Choroid plexus epithelial cell (primary cell): ENCODE data around the gene SLC43A2.

Source experiments
- DNase-seq: peaks from one replicate; pipeline ENCODE4 v3.0.0-alpha.2; 2010; ENCODE audit warnings: low read depth
- H3K4me3 ChIP-seq: 2 replicates; pipeline ENCODE4 v1.5.1; 2011; ENCODE audit warnings: low read depth, mild to moderate bottlenecking, control low read depth, low read length, moderate library complexity
- TF ChIP-seq, protein P1 (sequence below): conservative IDR thresholded peaks from 2 replicates; pipeline ENCODE4 v1.5.1; 2011; ENCODE audit warnings: low read depth, mild to moderate bottlenecking, control low read depth, inconsistent platforms, low read length, moderate library complexity

SLC43A2 gene

DNA sequence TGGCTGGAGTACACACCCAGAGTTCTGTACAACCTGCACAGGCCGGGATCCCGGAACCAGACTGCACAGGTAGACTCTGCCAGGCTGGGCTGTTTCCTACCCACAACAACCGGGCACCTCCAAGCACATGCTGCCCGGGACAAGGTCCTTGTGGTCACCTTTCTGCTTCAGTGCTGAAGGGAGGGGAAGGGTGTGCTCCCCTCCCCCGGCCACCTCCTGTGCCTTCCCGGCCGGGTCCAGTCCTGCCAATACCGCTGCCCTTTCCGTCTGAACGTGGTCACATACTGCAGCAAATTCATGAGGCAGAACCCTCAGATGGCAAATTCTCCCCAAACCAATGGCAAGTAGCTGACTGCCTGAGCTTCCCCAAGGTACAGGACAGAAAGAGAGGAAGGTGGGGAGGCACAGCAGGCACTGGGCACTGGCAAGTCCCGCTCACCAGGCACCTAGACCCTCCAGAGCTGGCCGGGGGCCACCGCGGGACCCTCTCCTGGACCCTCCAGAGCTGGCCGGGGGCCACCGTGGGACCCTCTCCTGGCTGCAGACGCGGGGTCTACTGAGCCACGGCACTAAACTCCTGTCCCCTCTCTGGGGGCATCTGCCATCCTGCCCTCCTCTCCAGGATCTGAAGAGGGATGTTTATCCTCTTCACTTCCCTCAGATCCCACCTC, 22.8 kb downstream of the SLC43A2 start:
- TF ChIP-seq, protein P1, sequence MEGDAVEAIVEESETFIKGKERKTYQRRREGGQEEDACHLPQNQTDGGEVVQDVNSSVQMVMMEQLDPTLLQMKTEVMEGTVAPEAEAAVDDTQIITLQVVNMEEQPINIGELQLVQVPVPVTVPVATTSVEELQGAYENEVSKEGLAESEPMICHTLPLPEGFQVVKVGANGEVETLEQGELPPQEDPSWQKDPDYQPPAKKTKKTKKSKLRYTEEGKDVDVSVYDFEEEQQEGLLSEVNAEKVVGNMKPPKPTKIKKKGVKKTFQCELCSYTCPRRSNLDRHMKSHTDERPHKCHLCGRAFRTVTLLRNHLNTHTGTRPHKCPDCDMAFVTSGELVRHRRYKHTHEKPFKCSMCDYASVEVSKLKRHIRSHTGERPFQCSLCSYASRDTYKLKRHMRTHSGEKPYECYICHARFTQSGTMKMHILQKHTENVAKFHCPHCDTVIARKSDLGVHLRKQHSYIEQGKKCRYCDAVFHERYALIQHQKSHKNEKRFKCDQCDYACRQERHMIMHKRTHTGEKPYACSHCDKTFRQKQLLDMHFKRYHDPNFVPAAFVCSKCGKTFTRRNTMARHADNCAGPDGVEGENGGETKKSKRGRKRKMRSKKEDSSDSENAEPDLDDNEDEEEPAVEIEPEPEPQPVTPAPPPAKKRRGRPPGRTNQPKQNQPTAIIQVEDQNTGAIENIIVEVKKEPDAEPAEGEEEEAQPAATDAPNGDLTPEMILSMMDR = no peak
- no peak for DNase-seq

DNA sequence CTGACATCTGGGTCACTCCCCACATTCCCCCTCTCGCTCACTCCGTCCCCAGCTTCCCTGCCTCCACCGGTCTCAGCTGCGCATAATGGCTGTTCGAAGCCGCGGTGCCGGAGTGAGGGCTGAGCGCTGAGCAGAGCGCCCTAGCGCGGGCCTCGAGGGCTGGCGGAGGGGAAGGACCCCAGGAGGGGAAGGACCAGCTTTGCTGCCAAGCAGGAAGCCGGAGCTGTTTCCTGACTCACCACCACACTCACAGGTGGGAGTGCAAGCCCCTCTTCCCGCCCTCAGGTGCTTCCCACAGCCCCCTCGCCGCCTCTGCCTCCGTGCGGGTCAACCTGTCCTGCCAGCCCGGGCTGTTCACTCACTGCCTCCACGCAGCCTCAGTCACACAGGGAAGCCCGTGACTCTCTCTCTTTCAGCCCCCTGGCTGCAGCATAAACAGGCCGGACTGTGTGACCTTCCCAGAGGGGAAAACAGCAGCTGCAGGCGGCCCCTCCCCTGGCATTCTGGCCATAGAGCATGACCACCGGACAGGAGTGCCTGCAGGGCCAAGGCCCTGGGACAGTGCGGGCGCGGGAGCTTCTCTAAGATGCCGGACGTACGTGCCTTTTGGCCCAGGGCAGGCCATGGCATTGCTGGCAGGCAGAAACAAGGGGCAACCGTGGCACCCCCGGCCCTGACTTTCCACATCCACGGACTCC, 23.7 kb downstream of the SLC43A2 start:
- TF ChIP-seq, protein P1 = no peak
- DNase-seq = no peak
- H3K4me3 ChIP-seq = no peak overlapping the region

More for the DNA sequence above, 22.8 kb downstream of the SLC43A2 start:
- no peak overlapping the region for H3K4me3 ChIP-seq

DNA sequence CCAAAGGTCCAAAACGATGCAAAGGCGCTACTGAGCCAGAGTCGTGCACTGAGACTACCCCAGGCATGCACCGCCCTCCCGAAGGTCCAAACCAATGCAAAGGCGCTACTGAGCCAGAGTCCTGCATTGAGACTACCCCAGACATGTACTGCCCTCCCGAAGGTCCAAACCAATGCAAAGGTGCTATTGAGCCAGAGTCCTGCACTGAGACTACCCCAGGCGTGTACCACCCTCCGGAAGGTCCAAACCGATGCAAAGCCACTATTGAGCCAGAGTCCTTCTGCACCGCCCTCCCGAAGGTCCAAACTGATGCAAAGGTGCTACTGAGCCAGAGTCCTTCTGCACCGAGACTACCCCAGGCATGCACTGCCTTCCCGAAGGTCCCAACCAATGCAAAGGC, 27.1 kb downstream of the SLC43A2 start:
- TF ChIP-seq, protein P1 = no peak
- no peak for DNase-seq
- H3K4me3 ChIP-seq = no peak overlapping the region

DNA sequence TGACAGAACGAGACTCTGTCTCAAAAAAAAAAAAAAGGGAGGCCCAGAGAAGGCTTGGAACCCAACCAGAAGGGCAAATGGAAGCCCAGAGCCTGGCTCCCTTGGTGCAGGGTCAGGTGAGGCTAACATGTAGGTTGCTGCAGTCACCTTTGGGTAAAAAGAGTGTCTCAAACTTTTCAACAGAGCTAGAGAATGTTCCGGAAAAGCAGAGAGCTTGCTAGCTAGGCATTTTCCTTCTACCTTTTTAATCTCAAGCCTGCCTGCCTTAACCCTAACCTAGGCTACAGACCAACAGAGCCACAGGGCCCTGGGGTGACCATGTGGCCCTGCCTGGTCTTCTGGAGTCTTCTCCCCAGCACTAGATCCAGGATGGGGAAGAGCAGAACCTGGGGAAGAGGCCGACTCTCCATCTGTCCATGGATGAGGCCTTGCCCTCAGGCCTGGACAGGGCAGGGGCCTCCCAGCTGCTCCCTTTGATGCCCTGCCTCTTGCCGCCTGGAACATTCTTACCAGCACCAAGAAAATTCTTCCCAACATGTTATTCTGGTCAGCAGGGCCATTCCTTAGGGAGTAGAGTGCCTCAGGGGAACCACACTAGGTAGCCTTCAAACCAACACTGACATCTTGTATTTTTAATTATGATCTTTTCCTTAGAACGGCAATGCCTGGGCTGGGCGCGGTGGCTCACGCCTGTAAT, 30.1 kb downstream of the SLC43A2 start:
- DNase-seq = no peak
- TF ChIP-seq, protein P1 = no peak
- H3K4me3 ChIP-seq = no peak overlapping the region

DNA sequence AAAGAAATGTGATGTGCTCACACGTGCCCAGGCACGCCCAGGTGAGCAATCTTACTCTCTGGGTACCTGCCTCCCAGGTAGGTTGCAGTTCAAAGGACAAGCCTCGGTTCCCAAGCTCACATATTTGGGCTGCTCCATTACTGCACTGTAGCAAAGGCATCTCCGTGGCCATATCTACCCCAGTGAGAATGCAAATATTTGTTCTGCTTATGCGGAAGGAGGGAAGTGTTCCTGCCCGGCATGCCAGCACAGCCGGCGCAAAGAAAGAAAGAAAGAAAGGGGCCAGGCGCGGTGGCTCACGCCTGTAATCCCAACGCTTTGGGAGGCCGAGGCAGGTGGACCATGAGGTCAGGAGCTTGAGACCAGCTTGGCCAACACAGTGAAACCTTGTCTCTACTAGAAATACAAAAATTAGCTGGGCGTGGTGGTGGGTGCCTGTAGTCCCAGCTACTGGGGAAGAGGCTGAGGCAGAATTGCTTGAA, 30.7 kb downstream of the SLC43A2 start:
- H3K4me3 ChIP-seq = no peak overlapping the region
- DNase-seq = no peak
- TF ChIP-seq, protein P1 = no peak

DNA sequence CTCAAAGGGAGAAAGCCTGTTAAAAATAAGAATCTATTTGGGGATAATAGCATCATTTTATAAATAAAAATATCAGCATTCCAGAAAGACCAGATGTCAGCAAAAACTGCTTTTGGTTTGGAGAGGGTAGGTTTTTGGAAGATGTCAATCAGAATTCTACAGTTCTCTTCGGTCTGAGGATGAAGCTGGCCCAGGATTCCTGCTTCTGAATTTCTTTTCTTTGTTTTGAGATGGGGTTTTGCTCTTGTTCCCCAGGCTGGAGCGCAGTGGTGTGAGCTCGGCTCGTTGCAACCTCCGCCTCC, 35.1 kb downstream of the SLC43A2 start:
- DNase-seq = no peak
- no peak overlapping the region for H3K4me3 ChIP-seq
- TF ChIP-seq, protein P1 = no peak
